NCI-H2227 (cell line): ENCODE measurements around the gene SIGLEC6.

Source experiments
- DNase-seq: peaks from one replicate; lab custom pipeline; 2025; ENCODE audit not compliant: unreplicated experiment; lab: John Stamatoyannopoulos, UW

SIGLEC6 gene

GRCh38 chr19:51531349-51532315, at the start of gene SIGLEC6:
Gene SIGLEC6 (minus strand): TSS chr19:51531670. CDS start chr19:51531648, 22 bp downstream.
- DNase-seq = no peak

- DNase-seq = no peak
Observed at GRCh38 chr19:51576850-51577249, 45.4 kb upstream of the SIGLEC6 start.

- no peak for DNase-seq
Observed at GRCh38 chr19:51573331-51573730, 41.9 kb upstream of the SIGLEC6 start.

- no peak for DNase-seq
Observed at GRCh38 chr19:51572908-51573307, 41.4 kb upstream of the SIGLEC6 start.

GRCh38 chr19:51572410-51572809, 40.9 kb upstream of the SIGLEC6 start:
- DNase-seq = no peak

DNA sequence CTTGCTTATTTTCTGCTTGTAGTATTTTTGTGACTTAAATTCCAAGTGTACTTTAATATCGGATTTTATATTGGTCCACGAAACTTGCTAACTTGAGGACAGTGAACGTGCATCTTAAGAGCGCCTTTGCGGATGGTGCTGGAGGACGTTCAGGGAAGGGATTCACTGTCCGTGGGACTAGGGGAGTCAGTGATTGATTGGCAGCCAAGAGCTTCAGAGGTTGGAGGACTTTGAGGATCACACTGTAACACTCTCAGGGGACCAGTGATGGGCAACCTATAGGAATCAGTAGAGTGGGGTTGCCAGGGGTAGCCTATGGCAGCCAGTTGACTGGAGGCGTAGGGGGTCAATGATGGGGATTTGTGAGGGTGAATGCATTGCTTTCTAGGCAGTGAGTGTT, 40.1 kb upstream of the SIGLEC6 start:
- DNase-seq = no peak

DNA sequence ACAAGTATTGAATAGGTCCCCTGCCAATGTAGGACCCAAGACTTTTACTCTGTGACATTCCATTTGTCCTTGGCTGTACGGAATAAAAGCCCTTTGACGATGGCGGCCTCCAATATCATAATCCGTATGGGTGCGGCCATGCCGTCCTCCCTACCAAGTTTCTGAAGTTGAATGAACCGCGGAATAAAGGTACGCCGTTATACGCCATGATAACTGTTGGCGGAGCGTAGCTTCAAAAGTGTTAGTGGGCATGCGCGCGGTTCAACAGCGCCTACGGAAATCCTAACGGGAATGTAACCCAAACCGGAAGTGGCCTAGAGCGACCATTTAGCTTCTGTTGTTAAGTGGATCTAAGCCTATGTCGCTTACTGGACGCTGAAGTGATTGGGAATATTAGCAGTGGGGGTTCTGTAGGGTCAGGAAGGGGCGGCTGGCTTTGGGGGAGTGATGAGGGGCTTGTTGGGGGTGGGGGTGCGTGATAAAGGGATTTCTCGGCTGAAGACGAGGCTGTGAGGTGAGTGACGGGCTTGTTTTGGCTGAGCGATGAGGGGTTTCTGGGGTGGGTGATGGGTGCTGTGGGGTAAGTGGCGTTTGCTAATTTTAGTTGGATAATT, 39.6 kb upstream of the SIGLEC6 start, which contains the start of gene ZNF175:
TSS of gene ZNF175 (plus strand) at position 322 of the 614 bp plus-strand sequence. CDS start 2,047 bp downstream, outside the sequence.
- peak; percentile 94 for DNase-seq

DNA sequence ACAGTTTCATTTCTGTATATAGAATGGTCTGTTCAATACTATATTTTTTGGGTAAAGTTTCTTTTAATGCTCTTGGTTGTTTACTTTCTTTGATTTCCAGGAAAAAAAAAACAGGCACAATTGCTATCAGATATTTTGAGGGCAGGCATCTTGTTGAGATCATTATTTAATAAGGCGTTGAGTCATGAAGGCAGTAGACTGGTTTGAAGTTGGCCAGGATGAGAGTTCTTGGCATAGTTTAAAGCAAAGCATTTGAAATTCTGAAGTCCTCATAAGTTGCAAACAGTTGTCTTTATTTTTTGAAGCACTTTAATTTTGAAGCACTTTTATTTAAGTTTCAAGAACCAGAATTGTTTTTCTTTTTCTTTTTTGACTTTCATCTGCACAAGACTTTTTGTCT, 37.0 kb upstream of the SIGLEC6 start:
- DNase-seq = no peak

DNA sequence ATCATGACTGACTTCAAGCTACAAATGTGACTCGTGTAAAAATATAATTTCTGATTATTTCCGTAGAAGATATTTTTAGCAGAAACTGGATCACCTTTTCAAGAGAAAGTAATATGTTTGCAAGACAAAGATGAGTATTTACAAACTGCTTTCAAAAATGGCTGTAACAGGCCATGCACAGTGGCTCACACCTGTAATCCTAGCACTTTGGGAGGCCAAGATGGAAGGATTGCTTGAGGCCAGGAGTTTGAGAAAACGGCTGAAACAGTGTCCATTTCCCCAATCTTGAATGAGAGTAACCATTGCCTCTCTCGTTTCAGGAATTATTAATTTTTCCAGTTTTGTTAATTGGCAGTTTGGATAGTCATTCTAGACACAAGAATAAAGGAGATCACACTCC, 36.1 kb upstream of the SIGLEC6 start:
- no peak for DNase-seq

DNA sequence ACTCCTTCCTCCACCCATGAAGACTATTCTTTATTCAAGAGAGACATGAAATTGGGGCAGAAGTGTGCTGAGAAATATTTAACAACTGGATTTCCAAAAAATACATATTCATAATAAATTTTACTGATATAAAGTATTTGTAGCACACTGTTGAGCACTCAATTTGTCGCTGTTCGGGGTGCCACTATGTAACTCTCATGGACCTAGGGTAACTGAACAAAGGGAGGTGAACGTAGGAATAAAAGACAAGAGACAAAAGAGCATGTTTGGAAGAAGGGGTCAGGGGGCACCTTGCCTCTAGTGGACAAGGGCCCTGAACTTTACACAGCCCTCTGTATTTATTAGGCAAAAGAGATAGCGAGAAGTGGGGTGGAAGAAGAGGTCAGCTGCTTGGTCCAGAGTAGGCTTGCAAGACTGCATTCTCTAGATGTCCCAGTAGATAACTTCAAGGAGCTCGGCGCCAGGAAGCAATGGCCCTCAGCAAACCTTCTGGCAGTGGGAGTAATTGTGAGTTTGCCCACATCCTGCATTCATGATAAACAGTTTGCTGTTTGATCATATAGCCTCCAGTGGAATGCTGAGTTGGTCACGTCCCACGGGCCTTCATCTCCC, 35.1 kb upstream of the SIGLEC6 start:
- no peak for DNase-seq

DNA sequence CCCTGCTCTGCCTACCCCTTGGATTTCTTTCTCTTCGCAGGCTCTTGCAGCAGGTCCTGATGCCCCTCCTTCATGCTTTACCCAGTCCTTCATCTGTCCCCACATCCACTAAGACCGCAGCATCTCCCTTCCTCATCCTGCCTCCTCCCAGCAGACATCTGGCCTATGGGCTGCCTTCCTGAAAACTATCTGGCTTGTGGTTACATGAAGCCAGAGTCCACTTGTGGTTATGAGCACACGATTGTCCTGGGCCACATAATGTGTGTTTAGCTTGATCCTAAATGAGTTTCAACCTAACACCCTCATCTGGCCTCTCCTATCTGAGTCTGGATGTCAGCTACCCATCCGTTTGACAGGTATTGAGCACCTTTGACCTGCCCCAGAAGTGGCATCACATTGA, 34.1 kb upstream of the SIGLEC6 start:
- no peak for DNase-seq

DNA sequence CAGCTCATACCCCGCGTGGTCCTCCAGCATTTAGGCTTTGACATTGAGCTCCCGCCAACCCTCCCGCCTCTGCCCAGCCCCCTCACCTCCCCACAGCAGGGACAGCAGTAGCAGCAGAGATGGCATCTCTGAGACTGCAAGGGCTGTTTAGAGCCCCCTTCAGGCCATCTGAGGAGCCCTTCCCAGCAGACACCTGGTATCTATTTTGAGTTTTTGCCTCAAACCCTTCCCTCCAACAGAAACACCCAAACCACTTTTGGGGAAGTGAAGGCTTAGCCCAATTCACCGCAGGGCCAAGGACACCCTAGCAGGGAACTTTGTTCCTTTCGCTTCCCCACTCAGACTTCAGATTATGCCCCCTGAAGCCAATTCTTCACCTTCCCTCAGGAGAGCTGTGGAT, 33.3 kb upstream of the SIGLEC6 start:
- no peak for DNase-seq

GRCh38 chr19:51560339-51560738, 28.9 kb upstream of the SIGLEC6 start:
- no peak for DNase-seq

DNA sequence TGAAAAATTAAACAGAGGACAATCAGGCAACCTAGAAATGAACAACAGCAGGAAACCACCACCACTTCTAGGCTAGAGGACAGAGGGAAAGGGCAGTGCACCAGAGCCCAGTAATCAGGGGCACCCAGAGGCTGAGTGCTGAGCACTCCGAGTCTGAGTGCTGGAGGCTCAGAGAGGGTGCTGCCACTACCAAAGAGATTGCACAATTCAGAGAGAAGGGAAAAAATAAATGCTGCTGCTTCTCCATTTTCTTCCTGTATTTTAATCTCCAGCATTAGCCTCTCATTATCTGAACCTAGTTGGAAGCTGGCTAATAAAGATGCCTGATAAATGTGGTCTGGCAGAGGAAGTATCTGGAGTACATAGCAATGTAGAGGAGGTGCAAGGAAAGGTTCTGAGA, 27.8 kb upstream of the SIGLEC6 start:
- DNase-seq = no peak

- DNase-seq = peak; percentile 15
Observed at GRCh38 chr19:51552996-51553725, 21.7 kb upstream of the SIGLEC6 start.

GRCh38 chr19:51552608-51552995, 21.1 kb upstream of the SIGLEC6 start:
- DNase-seq = no peak

DNA sequence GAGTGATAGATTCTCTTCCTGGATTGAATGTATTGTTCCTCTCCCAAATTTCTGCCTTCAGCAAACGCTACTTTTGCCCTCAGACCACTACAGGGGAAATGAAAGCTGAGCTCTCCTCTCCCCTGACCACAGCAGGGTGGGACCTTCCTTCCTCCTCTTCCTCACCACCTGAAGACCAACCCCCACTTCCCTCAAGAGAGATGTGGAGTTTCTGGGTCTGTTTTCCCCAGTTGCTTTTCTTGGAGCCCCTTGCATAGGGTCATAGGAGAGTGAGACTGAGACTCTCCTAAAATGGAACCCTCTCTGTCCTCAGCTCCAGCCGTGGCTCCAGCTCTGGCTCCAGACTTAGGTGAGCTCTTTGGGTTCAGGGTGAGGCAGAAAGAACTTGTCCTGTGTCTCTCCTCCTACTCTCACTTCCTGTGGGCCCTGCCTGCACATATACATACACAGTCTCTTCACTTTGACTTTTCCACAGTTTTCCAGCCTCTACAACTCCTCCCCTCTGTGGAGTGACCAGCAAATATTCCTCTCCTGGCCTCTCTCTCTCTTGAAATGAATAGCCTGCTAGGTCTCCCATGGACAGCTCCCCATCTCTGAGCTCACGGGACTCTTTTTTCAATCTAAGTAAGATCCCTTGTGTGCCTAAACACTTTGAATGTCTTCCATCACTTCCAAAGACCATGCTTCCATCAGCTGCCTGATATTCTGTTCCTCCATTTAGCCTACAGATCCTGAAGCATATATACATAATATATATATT, 20.4 kb upstream of the SIGLEC6 start:
- DNase-seq = no peak

- no peak for DNase-seq
Observed at GRCh38 chr19:51550848-51551672, 19.6 kb upstream of the SIGLEC6 start.

- DNase-seq = no peak
Observed at GRCh38 chr19:51549533-51550324, 18.3 kb upstream of the SIGLEC6 start.
